ENCODE data around the gene WBP2.

DNA sequence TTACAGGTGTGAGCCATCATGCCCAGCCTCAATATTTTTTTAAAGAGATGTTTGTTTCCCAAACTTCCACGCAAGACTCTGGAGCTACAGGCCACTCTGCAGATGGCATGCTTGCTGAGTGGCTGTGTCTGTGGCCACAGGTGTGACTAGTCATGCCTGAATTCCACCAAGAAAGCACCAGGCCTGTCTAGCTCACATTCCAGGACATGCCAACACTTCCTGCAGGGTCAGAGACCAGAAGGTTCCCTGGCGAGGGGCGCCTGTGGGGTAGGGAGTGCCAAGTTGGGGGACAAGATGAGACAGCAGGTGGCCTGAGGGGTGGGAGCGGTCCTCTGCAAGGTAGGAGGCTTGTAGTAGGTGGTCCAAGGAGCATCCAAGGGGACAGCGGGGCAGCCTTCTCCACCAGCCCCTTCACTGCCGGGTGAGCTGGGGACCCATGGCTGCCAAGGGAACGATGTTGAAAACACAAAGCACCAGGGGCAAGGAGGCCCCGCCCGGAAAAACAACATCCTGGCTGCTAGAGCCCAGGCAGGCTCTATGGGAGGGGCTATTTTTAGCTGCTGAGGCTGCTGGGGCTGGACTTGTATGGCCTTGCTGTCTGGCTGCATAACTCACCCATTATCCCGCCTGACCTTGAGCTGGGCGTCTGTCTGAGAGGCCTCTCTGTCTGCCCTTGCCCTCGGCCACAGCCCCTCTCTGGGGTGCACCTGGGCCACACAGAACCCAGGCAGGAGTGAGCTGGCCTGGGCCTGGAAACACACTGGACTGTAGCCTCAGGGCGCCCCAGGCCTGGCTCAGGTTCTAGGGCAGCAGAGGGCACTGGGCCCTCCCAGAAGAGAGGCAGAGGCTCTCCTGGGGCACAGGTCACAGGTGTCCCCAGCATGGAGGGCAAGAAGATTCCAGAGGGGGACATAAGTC, 17.6 kb upstream of the WBP2 start:
- TF ChIP-seq, protein P1, sequence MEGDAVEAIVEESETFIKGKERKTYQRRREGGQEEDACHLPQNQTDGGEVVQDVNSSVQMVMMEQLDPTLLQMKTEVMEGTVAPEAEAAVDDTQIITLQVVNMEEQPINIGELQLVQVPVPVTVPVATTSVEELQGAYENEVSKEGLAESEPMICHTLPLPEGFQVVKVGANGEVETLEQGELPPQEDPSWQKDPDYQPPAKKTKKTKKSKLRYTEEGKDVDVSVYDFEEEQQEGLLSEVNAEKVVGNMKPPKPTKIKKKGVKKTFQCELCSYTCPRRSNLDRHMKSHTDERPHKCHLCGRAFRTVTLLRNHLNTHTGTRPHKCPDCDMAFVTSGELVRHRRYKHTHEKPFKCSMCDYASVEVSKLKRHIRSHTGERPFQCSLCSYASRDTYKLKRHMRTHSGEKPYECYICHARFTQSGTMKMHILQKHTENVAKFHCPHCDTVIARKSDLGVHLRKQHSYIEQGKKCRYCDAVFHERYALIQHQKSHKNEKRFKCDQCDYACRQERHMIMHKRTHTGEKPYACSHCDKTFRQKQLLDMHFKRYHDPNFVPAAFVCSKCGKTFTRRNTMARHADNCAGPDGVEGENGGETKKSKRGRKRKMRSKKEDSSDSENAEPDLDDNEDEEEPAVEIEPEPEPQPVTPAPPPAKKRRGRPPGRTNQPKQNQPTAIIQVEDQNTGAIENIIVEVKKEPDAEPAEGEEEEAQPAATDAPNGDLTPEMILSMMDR (IDR thresholded peaks at IDR 0.05; ENCODE audit: insufficient read depth, low read length, poor library complexity, severe bottlenecking) = no peak
- TF ChIP-seq EZH2phosphoT487 (conservative IDR thresholded peaks at IDR 0.05; ENCODE audit: low read length) = no peak
